ENCODE measurements around the gene DNAJC25.
A peak's percentile ranks its signal among the peaks of the same experiment; 100 is the strongest.

DNAJC25 gene

GRCh38 chr9:111631214-111631971, at the start of gene DNAJC25:
Gene DNAJC25, plus strand, starts transcription at chr9:111631334. Its CDS starts 74 bp downstream, at chr9:111631408.
- in situ Hi-C loops (cut with HindIII; ENCODE audit: low pct_ligation_motif_present, low sequenced_read_pairs), result no loop called here
- peak within 1 kb of the TSS; percentile 94 for H3K4me3 ChIP-seq (ENCODE audit: low read depth, low read length)
- DNase-seq, result peak; percentile 97
- TF ChIP-seq, protein P1, sequence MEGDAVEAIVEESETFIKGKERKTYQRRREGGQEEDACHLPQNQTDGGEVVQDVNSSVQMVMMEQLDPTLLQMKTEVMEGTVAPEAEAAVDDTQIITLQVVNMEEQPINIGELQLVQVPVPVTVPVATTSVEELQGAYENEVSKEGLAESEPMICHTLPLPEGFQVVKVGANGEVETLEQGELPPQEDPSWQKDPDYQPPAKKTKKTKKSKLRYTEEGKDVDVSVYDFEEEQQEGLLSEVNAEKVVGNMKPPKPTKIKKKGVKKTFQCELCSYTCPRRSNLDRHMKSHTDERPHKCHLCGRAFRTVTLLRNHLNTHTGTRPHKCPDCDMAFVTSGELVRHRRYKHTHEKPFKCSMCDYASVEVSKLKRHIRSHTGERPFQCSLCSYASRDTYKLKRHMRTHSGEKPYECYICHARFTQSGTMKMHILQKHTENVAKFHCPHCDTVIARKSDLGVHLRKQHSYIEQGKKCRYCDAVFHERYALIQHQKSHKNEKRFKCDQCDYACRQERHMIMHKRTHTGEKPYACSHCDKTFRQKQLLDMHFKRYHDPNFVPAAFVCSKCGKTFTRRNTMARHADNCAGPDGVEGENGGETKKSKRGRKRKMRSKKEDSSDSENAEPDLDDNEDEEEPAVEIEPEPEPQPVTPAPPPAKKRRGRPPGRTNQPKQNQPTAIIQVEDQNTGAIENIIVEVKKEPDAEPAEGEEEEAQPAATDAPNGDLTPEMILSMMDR (IDR thresholded peaks at IDR 0.05; ENCODE audit: low read depth, low read length, missing control alignments), result no peak
- H3K36me3 ChIP-seq (replicated peaks), result no peaks in the 10 kb centered on the region
- H3K27ac ChIP-seq, result peak within 1 kb of the TSS; percentile 75
- no peaks in the 10 kb centered on the region for H3K27me3 ChIP-seq (replicated peaks)

- peak; percentile 29 for DNase-seq
- peaks cover 37% of the 10 kb centered on the region for H3K36me3 ChIP-seq (replicated peaks)
- in situ Hi-C loops (cut with HindIII; ENCODE audit: low pct_ligation_motif_present, low sequenced_read_pairs), result no loop called here
- TF ChIP-seq, protein P1 (IDR thresholded peaks at IDR 0.05; ENCODE audit: low read depth, low read length, missing control alignments), result no peak
- H3K4me3 ChIP-seq (ENCODE audit: low read depth, low read length), result no peak overlapping the region
- no peak overlapping the region for H3K27ac ChIP-seq
- no peaks in the 10 kb centered on the region for H3K27me3 ChIP-seq (replicated peaks)
Observed at GRCh38 chr9:111582888-111583287, 48.2 kb upstream of the DNAJC25 start.

GRCh38 chr9:111586378-111586777, 44.8 kb upstream of the DNAJC25 start:
- DNase-seq, result no peak
- Histone ChIP-seq H3K27ac (no peak overlapping the region), H3K36me3 (replicated peaks) (peaks cover 27% of the 10 kb centered on the region), H3K4me3 (ENCODE audit: low read depth, low read length) (no peak overlapping the region), H3K27me3 (replicated peaks) (no peaks in the 10 kb centered on the region)
- TF ChIP-seq, protein P1 (IDR thresholded peaks at IDR 0.05; ENCODE audit: low read depth, low read length, missing control alignments), result no peak
- in situ Hi-C loops (cut with HindIII; ENCODE audit: low pct_ligation_motif_present, low sequenced_read_pairs), result no loop called here

DNA sequence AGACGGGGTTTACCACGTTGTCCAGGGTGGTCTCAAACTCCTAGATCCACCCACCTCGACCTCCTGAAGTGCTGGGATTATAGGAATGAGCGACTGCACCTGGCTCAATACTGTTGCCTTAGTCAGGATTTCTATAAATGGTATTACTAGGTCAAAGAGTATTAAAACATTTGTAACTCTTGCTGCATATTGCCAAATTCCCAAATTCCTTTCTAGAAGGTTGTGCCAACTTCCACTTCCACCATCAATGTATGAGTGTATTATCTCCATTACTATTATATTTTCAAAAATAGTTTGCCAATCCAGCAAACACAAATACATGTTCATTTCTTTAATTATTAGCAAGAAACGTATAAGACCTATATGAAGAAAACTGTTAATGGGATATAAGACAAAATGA, 42.3 kb upstream of the DNAJC25 start:
- H3K36me3 ChIP-seq (replicated peaks), result peaks cover 13% of the 10 kb centered on the region
- in situ Hi-C loops (cut with HindIII; ENCODE audit: low pct_ligation_motif_present, low sequenced_read_pairs), result no loop called here
- DNase-seq, result no peak

DNA sequence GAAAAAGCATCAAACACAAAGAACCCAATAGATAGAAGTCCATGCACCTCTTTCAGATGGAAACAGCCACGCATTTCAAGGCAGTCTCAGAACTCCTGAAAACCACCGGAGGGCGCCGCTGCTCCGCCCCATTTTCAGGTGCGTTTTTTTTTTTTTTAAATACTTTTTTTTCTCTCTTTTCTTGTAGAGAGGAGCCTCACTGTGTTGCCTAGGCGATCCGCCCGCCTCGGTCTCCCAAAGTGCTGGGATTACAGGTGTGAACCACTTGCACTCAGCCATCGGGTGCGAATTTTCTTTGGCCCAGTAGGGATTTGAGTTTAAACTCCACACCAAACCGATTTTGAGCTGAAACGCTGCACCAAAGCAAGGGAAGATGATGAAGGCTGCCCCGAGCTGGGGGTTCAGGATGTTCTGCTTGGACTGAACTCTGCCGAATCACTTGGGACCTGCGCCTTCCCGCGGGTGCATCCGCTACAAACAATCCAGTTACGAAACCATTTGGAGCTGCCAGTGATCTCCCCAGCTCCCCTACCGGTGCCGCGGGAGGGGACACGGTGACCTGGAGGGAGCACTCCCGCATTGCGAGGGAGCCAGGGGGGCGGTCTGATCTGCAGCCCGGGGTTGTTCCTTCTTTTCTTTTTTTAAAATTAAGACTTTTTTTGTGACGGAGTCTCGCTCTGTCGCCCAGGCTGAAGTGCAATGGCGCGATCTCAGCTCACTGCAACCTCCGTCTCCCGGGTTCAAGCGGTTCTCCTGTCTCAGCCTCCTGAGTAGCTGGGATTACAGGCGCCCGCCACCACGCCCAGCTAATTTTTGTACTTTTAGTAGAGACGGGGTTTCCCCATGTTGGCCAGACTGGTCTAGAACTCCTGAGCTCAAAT, 33.0 kb upstream of the DNAJC25 start:
- Histone ChIP-seq H3K27me3 (replicated peaks) (no peaks in the 10 kb centered on the region), H3K4me3 (ENCODE audit: low read depth, low read length) (peak overlapping the region; percentile 70), H3K36me3 (replicated peaks) (peaks cover 21% of the 10 kb centered on the region), H3K27ac (peak overlapping the region; percentile 80)
- in situ Hi-C loops (cut with HindIII; ENCODE audit: low pct_ligation_motif_present, low sequenced_read_pairs), result no loop called here
- TF ChIP-seq, protein P1 (IDR thresholded peaks at IDR 0.05; ENCODE audit: low read depth, low read length, missing control alignments), result peak; percentile 81
- peak; percentile 53 for DNase-seq

More for the DNA sequence above, 42.3 kb upstream of the DNAJC25 start:
- Histone ChIP-seq H3K27me3 (replicated peaks) (no peaks in the 10 kb centered on the region), H3K27ac (no peak overlapping the region), H3K4me3 (ENCODE audit: low read depth, low read length) (no peak overlapping the region)
- TF ChIP-seq, protein P1 (IDR thresholded peaks at IDR 0.05; ENCODE audit: low read depth, low read length, missing control alignments), result no peak
